ENCODE results near the gene MIDN.

DNA sequence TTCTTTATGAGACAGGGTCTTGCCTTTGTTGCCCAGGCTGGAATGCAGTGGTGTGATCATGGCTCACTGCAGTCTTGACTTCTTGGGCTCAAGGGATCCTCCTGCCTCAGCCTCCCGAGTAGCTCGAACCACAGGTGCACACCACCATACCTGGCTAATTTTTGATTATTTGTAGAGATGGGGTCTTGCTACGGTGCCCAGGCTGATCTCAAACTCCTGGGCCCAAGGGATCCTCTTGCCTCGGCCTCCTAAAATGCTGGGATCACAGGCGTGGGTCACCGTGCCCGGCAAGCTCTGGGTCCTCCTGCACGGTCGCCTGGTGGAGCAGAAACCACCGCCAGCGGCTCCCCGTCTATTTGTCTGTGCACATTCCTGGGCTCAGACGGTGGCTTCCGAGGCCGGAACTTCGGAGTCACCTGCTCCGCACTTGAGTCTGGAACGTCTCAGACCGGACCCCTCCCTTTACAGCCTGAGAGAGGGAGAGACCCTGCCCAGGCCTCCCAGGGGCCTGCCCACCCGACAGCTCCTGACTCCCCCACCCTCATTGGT lies 59.4 kb downstream of the MIDN start:
- TF ChIP-seq GATA2 (IDR thresholded peaks at IDR 0.05; ENCODE audit: low read depth, low read length) (no peak), GATA3 (IDR thresholded peaks at IDR 0.05; ENCODE audit: low read depth, low read length) (no peak)

All from SH-SY5Y (cell line).